ENCODE data around the gene SMIM34.
"Not testable (repeated sequence)": the region's sequence is repeated elsewhere in the genome, so short reads cannot be mapped to it uniquely, and the experiment has no call there.

SMIM34 gene

GRCh38 chr21:34374462-34374861 is 49.3 kb downstream of the SMIM34 start:
- not testable (repeated sequence) for H3K9ac ChIP-seq (ENCODE audit: low read length in 2 of 2); H3K4me3 ChIP-seq (ENCODE audit: low read length in 2 of 2); H3K27ac ChIP-seq (ENCODE audit: low read length); H3K9me3 ChIP-seq (ENCODE audit: control insufficient read depth in 2 of 2, low read length in 2 of 2); H3K4me1 ChIP-seq (ENCODE audit: control insufficient read depth, insufficient read depth, low read length); H3K36me3 ChIP-seq (ENCODE audit: control insufficient read depth in 2 of 2, insufficient read depth in 2 of 2, low read length in 2 of 2); H3K27me3 ChIP-seq (ENCODE audit: control insufficient read depth in 1 of 2, insufficient read depth in 2 of 2, low read length in 2 of 2)

- Histone ChIP-seq H3K9me3 (ENCODE audit: control insufficient read depth in 2 of 2, low read length in 2 of 2) (no peaks in the 10 kb centered on the region), H3K27me3 (ENCODE audit: control insufficient read depth in 1 of 2, insufficient read depth in 2 of 2, low read length in 2 of 2) (no peaks in the 10 kb centered on the region), H3K4me3 (ENCODE audit: low read length in 2 of 2) (no peak overlapping the region), H3K27ac (ENCODE audit: low read length) (no peak overlapping the region), H3K36me3 (ENCODE audit: control insufficient read depth in 2 of 2, insufficient read depth in 2 of 2, low read length in 2 of 2) (peaks cover 0 to 2% of the 10 kb centered on the region in 2 donors), H3K9ac (ENCODE audit: low read length in 2 of 2) (no peak overlapping the region), H3K4me1 (ENCODE audit: control insufficient read depth, insufficient read depth, low read length) (no peaks in the 10 kb centered on the region)
These were observed 51.4 kb downstream of the SMIM34 start for GRCh38 chr21:34372321-34372720.

- Histone ChIP-seq H3K27me3 (ENCODE audit: control insufficient read depth in 1 of 2, insufficient read depth in 2 of 2, low read length in 2 of 2) (no peaks in the 10 kb centered on the region), H3K9me3 (ENCODE audit: control insufficient read depth in 2 of 2, low read length in 2 of 2) (no peaks in the 10 kb centered on the region), H3K36me3 (ENCODE audit: control insufficient read depth in 2 of 2, insufficient read depth in 2 of 2, low read length in 2 of 2) (peaks cover 0 to 2% of the 10 kb centered on the region in 2 donors), H3K4me1 (ENCODE audit: control insufficient read depth, insufficient read depth, low read length) (no peaks in the 10 kb centered on the region), H3K4me3 (ENCODE audit: low read length in 2 of 2) (no peak overlapping the region), H3K9ac (ENCODE audit: low read length in 2 of 2) (no peak overlapping the region), H3K27ac (ENCODE audit: low read length) (no peak overlapping the region)
These were observed 54.0 kb downstream of the SMIM34 start for GRCh38 chr21:34369741-34370140.
